Adrenal gland (tissue), 12 donors: ENCODE measurements around the gene HPCAL4. TPM values are rescaled to one million over a fixed set of nuclear protein-coding genes. Genes with fewer than 3 reads are reported as not detected.

ENCODE experiments used
- DNase-seq, 7 donors: peaks; one replicate each; pipeline ENCODE4 v3.0.0-alpha.2; 2019 to 2020
- H3K27ac ChIP-seq, 5 donors: fragments of 200-600 bp; sonication (generic) in 4 of 5; 1 replicate in 3 of 5; 2 replicates in 2 of 5; pipeline versions ENCODE4 v1.5.1 to v1.8.0; 2016 to 2020; ENCODE audit warnings: mild to moderate bottlenecking in 1 of 5
- H3K27me3 ChIP-seq: fragments of 200-600 bp; 2 replicates; pipeline ENCODE4 v1.8.0; 2021
- H3K36me3 ChIP-seq, 2 donors: fragments of 200-600 bp; replicated peaks in 1 of 2; 1 replicate in 1 of 2; 2 replicates in 1 of 2; pipeline versions ENCODE4 v1.5.1 to v1.8.0; 2018 to 2022
- H3K4me1 ChIP-seq, 2 donors: fragments of 200-600 bp; replicated peaks in 1 of 2; 1 replicate in 1 of 2; 2 replicates in 1 of 2; pipeline versions ENCODE4 v1.5.1 to v1.8.0; 2018 to 2021
- H3K4me3 ChIP-seq, 4 donors: fragments of 200-600 bp; sonication (generic) in 3 of 4; one replicate each; pipeline ENCODE4 v1.5.1; 2016 to 2018
- H3K9me3 ChIP-seq, 3 donors: fragments of 200-600 bp; sonication (generic) in 1 of 3; replicated peaks in 1 of 3; 1 replicate in 2 of 3; 2 replicates in 1 of 3; pipeline versions ENCODE4 v1.5.1 to v1.8.0; 2016 to 2021
- CTCF ChIP-seq, 6 experiments: fragments of 450-650 bp in 4 of 6; fragments of 200-600 bp in 2 of 6; sonication (generic) in 1 of 6; IDR thresholded peaks; 1 replicate in 5 of 6; 2 replicates in 1 of 6; pipeline versions ENCODE4 v1.5.1 to v1.8.0; 2016 to 2021; ENCODE audit warnings: antibody characterized with exemption in 6 of 6, mild to moderate bottlenecking in 2 of 6, moderate library complexity in 1 of 6
- POLR2A ChIP-seq, 2 donors: fragments of 450-650 bp; IDR thresholded peaks; one replicate each; pipeline ENCODE4 v1.6.1; 2017; ENCODE audit warnings: antibody characterized with exemption in 2 of 2, mild to moderate bottlenecking in 2 of 2, moderate library complexity in 1 of 2
- WGBS, 4 donors: extraction: QIAGEN DNeasy Blood & Tissue Kit in 2 of 4; methylation state at CpG; one replicate each; pipeline versions ENCODE4 v1.1.5 to v1.1.7; 2013 to 2017; 5-methylcytosine and 5-hydroxymethylcytosine counted together
- intact Hi-C, 2 donors: fragments of 100-400 bp; cut with DNase I; formaldehyde crosslinking; loops; one replicate each; pipeline versions ENCODE4 v1.14.1 to v1.15.0; 2022 to 2023
- polyA plus RNA-seq, 3 donors: library from polyadenylated mRNA; stranded (reverse); fragments of 200-250 nt in 2 of 3; fragments of 350-450 nt in 1 of 3; fragmentation: Illumina TruSeq in 1 of 3; extraction: RNeasy Lipid Tissue Mini Kit (QIAGEN cat#74804) in 1 of 3; gene quantifications; one replicate each; pipeline ENCODE4 v1.2.3, GENCODE V29; 2013 to 2014
- total RNA-seq, 9 donors: library from RNA; depleted of rRNA in 4 of 9; stranded (reverse); fragments of >200 nt in 4 of 9; fragments of 120-200 nt in 1 of 9; fragmentation: NEBNext Ultra II Directional in 1 of 9; extraction: Animal tissue kit (Norgen Biotek cat#: 25700) in 1 of 9; gene quantifications; one replicate each; pipeline versions ENCODE4 v1.1.0 to v1.2.4, GENCODE V29; 2013 to 2023
- donor health status: healthy with polysubstance abuse.
- donor health status: Bipolar disorder and iron deficiency.
- donor health status: DM: yes; HTN: yes; CAD: no.
- donor health status: DM: no; HTN: no; CAD: no.
- donor health status: DM: no; HTN: no; CAD: no.
- donor health status: DM: yes; HTN: yes; CAD: no.

HPCAL4 gene
- total and polyA plus RNA-seq, 12 donors: 0.42 to 9.9 (median 3.4) TPM; not detected in 4

GRCh38 chr1:39680751-39681150 lies 10.5 kb downstream of the HPCAL4 start:
- H3K9me3 ChIP-seq: no peaks in the 10 kb centered on the region
- intact Hi-C loops: no loop called here
- H3K4me1 ChIP-seq: no peaks in the 10 kb centered on the region
- TF ChIP-seq POLR2A (IDR thresholded peaks at IDR 0.05): no peak
- TF ChIP-seq CTCF (IDR thresholded peaks at IDR 0.05): no peak
- no peaks in the 10 kb centered on the region for H3K36me3 ChIP-seq
- H3K4me3 ChIP-seq: no peak overlapping the region
- peaks cover 19% of the 10 kb centered on the region for H3K27me3 ChIP-seq
- no peak overlapping the region for H3K27ac ChIP-seq
- 73 to 82% (median 76%) methylated on average over 4 of the region's 4 CpGs for WGBS, 4 donors
- DNase-seq: no peak

GRCh38 chr1:39679821-39680220 lies 11.4 kb downstream of the HPCAL4 start:
- Histone ChIP-seq H3K4me1 (no peaks in the 10 kb centered on the region), H3K4me3 (no peak overlapping the region), H3K27ac (no peak overlapping the region), H3K9me3 (no peaks in the 10 kb centered on the region), H3K36me3 (no peaks in the 10 kb centered on the region), H3K27me3 (peaks cover 14% of the 10 kb centered on the region)
- intact Hi-C loops: no loop called here
- WGBS, 4 donors: 51 to 75% (median 70%) methylated on average over 2 of the region's 2 CpGs
- no peak for TF ChIP-seq CTCF (IDR thresholded peaks at IDR 0.05)
- DNase-seq: no peak

GRCh38 chr1:39678889-39679288 lies 12.3 kb downstream of the HPCAL4 start:
- TF ChIP-seq CTCF (IDR thresholded peaks at IDR 0.05): no peak
- no peak for TF ChIP-seq POLR2A (IDR thresholded peaks at IDR 0.05)
- no peak for DNase-seq
- intact Hi-C loops: no loop called here

GRCh38 chr1:39677645-39678044 lies 13.6 kb downstream of the HPCAL4 start:
- DNase-seq: no peak
- Histone ChIP-seq H3K4me3 (no peak overlapping the region), H3K27me3 (no peaks in the 10 kb centered on the region), H3K36me3 (no peaks in the 10 kb centered on the region), H3K4me1 (no peaks in the 10 kb centered on the region), H3K27ac (no peak overlapping the region), H3K9me3 (no peaks in the 10 kb centered on the region)
- 89 to 95% (median 91%) methylated on average over 4 of the region's 4 CpGs for WGBS, 4 donors
- TF ChIP-seq CTCF (IDR thresholded peaks at IDR 0.05) (no peak), POLR2A (IDR thresholded peaks at IDR 0.05) (no peak)
- intact Hi-C loops: no loop called here

More at GRCh38 chr1:39678889-39679288, 12.3 kb downstream of the HPCAL4 start:
- Histone ChIP-seq H3K9me3 (no peaks in the 10 kb centered on the region), H3K4me3 (no peak overlapping the region), H3K4me1 (no peaks in the 10 kb centered on the region), H3K27ac (no peak overlapping the region), H3K36me3 (no peaks in the 10 kb centered on the region), H3K27me3 (peaks cover 8% of the 10 kb centered on the region)
- 67 to 80% (median 77%) methylated on average over 2 of the region's 2 CpGs for WGBS, 4 donors
